Prostate gland (tissue), 2 donors: Measurements from ENCODE around the gene KCNK7.

ENCODE experiments used
- CTCF ChIP-seq, 4 experiments: fragments of 200-600 bp in 2 of 4; fragments of 450-650 bp in 2 of 4; sonication (generic) in 2 of 4; IDR thresholded peaks; 1 replicate in 3 of 4; 2 replicates in 1 of 4; pipeline ENCODE4 v1.5.1; 2016 to 2019; ENCODE audit warnings: antibody characterized with exemption in 4 of 4, mild to moderate bottlenecking in 2 of 4, moderate library complexity in 2 of 4
- POLR2A ChIP-seq: fragments of 450-650 bp; IDR thresholded peaks from one replicate; pipeline ENCODE4 v1.6.1; 2016; ENCODE audit warnings: antibody characterized with exemption, mild to moderate bottlenecking
- POLR2AphosphoS5 ChIP-seq: sonication (generic); formaldehyde crosslinking; IDR thresholded peaks from one replicate; pipeline ENCODE4 v1.6.1; 2017; ENCODE audit warnings: antibody characterized with exemption

GRCh38 chr11:65560555-65561418 lies 34.8 kb downstream of the KCNK7 start:
- TF ChIP-seq CTCF (IDR thresholded peaks at IDR 0.05) (no peak), POLR2AphosphoS5 (no peak), POLR2A (no peak)
